OCI-LY3 (cell line): ENCODE measurements around the gene CCDC14.

Experiments used
- H2AFZ ChIP-seq: fragments of 200-600, 300-600 bp; shearing (Covaris generic); 2 replicates; pipeline ENCODE4 v1.6.0; 2014; ENCODE audit warnings: antibody characterized with exemption, low read depth, low read length
- H3K27ac ChIP-seq: fragments of 200-600, 300-600 bp; sonication (generic); 2 replicates; pipeline ENCODE4 v1.5.1; 2014; ENCODE audit warnings: mild to moderate bottlenecking, low read length, moderate library complexity, mixed read lengths
- H3K27me3 ChIP-seq: fragments of 200-600, 300-600 bp; sonication (generic); 2 replicates; pipeline ENCODE4 v1.6.1; 2014; ENCODE audit warnings: low read depth, low read length, mixed read lengths
- H3K36me3 ChIP-seq: fragments of 200-600, 300-600 bp; sonication (generic); replicated peaks from 2 replicates; pipeline ENCODE3; 2014; ENCODE audit warnings: low read depth, low read length, mixed read lengths
- H3K4me1 ChIP-seq: fragments of 300-600, 200-600 bp; sonication (generic); 2 replicates; pipeline ENCODE4 v1.6.1; 2014; ENCODE audit warnings: low read length, mixed read lengths
- H3K4me2 ChIP-seq: fragments of 200-600, 300-600 bp; sonication (generic); 2 replicates; pipeline ENCODE4 v1.6.1; 2014; ENCODE audit warnings: low read length, mixed read lengths
- H3K4me3 ChIP-seq: fragments of 300-600, 200-600 bp; sonication (generic); 2 replicates; pipeline ENCODE4 v1.5.1; 2014; ENCODE audit warnings: antibody characterized with exemption, mild to moderate bottlenecking, low read length, moderate library complexity
- H3K79me2 ChIP-seq: fragments of 300-600, 200-600 bp; shearing (Covaris generic); 2 replicates; pipeline ENCODE4 v1.6.1; 2014; ENCODE audit warnings: mild to moderate bottlenecking, low read length, mixed read lengths
- H3K9ac ChIP-seq: fragments of 300-600, 200-600 bp; shearing (Covaris generic); 2 replicates; pipeline ENCODE4 v1.6.0; 2014; ENCODE audit warnings: mild to moderate bottlenecking, low read length, moderate library complexity
- H3K9me3 ChIP-seq: fragments of 200-600, 300-600 bp; shearing (Covaris generic); 2 replicates; pipeline ENCODE4 v1.6.1; 2014; ENCODE audit warnings: low read length, mixed read lengths; ENCODE audit not compliant: insufficient read depth
- H4K20me1 ChIP-seq: fragments of 200-600, 300-600 bp; sonication (generic); 2 replicates; pipeline ENCODE4 v1.6.1; 2016; ENCODE audit warnings: low read length, mixed read lengths; ENCODE audit not compliant: insufficient read depth
- EZH2phosphoT487 ChIP-seq: fragments of 200-600 bp; shearing (Covaris generic); IDR thresholded peaks from 2 replicates; pipeline ENCODE4 v1.6.1; 2018; ENCODE audit warnings: antibody characterized with exemption, mixed run types, low read depth
- TF ChIP-seq, protein P1 (sequence below): fragments of 200-600, 300-600 bp; sonication (generic); IDR thresholded peaks from 2 replicates; pipeline ENCODE4 v1.5.1; 2014; ENCODE audit warnings: antibody characterized with exemption, low read length, low read depth

CCDC14 gene

DNA sequence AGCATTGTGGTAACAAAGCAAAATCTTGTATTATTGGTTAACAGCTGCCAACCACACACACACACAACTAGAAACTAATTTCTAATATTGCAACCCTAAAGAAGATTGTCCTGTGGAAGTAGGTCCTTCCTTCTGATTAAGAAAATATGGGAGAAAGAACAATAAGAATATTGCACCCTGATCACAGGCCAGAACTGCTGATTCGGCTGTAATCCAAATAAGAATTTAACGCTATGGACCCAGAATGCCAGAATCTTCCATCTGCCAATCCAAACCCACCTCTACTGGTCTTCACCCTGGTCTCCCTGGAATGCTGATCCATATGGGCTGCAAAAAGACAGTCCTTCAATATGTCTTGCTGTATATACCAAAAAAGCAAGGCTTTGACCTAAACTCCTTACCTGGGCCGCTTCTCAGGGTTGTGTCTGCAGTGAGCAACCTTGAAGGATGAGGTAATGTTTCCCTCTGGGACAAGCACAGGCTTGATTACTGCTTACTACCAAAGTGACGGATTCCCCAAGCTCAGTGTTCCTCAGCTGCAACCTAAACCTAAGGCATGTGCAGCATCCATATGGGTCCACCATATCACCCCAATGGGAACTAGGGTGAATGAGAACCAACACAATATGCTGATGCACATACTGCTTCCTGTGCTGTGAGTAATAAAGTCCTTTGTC lies 8.0 kb downstream of the CCDC14 start:
- H3K4me3 ChIP-seq, result no peak overlapping the region
- no peaks in the 10 kb centered on the region for H4K20me1 ChIP-seq

DNA sequence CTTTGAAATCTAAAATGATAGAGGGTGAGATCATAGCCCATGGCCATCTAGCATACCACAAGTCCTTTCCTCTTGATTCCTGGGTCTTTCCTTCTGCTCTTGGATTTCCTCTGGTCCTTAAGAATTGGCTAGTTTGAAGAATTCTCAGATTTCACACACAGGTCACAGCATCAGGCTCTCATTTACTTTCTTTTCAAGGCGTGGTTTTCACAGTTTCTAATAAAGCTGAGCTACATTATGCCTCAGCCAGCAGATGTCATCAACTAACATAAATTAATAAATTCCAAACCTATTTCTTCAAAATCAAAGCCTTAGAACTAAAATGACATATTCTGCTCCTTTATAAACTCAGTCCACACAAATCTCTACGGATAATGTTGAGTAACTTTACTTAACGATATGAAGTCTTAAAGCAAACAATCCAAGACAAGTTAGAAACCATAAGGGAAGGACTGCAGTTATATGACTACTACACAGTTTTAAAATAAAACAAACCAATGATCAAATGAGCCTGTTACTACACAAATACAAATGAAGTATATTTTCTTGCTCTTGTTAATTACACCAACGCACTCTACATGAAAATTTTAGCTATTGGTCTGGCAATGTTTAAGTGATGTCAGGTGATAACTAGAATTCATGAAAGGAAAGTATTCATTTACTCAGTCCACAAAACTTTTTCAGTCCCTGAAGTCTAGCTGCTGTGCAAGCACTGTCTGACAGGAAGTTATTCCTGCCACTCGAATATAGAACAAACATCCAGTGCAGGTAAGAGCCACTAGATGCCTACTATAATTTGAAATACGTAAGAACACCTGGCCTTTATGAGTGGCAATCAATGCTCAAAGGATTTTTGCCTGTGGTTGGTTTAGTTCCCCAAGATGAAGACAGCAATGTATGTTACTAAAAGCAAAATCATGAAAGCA lies 9.2 kb downstream of the CCDC14 start:
- Histone ChIP-seq H3K4me3 (no peak overlapping the region), H3K27ac (no peak overlapping the region), H3K4me1 (no peaks in the 10 kb centered on the region), H3K27me3 (no peaks in the 10 kb centered on the region), H3K36me3 (peaks cover 43% of the 10 kb centered on the region), H2AFZ (no peak overlapping the region), H4K20me1 (no peaks in the 10 kb centered on the region), H3K9me3 (no peaks in the 10 kb centered on the region), H3K9ac (no peak overlapping the region), H3K79me2 (no peaks in the 10 kb centered on the region), H3K4me2 (no peak overlapping the region)
- TF ChIP-seq, protein P1, sequence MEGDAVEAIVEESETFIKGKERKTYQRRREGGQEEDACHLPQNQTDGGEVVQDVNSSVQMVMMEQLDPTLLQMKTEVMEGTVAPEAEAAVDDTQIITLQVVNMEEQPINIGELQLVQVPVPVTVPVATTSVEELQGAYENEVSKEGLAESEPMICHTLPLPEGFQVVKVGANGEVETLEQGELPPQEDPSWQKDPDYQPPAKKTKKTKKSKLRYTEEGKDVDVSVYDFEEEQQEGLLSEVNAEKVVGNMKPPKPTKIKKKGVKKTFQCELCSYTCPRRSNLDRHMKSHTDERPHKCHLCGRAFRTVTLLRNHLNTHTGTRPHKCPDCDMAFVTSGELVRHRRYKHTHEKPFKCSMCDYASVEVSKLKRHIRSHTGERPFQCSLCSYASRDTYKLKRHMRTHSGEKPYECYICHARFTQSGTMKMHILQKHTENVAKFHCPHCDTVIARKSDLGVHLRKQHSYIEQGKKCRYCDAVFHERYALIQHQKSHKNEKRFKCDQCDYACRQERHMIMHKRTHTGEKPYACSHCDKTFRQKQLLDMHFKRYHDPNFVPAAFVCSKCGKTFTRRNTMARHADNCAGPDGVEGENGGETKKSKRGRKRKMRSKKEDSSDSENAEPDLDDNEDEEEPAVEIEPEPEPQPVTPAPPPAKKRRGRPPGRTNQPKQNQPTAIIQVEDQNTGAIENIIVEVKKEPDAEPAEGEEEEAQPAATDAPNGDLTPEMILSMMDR, result no peak

More for the DNA sequence above, 8.0 kb downstream of the CCDC14 start:
- no peak overlapping the region for H3K4me2 ChIP-seq
- H2AFZ ChIP-seq, result no peak overlapping the region
- no peak overlapping the region for H3K9ac ChIP-seq
- H3K27ac ChIP-seq, result no peak overlapping the region
- no peaks in the 10 kb centered on the region for H3K9me3 ChIP-seq
- no peaks in the 10 kb centered on the region for H3K4me1 ChIP-seq
- H3K36me3 ChIP-seq, result peaks cover 40% of the 10 kb centered on the region
- TF ChIP-seq EZH2phosphoT487, result no peak
- TF ChIP-seq, protein P1, result no peak
- no peaks in the 10 kb centered on the region for H3K79me2 ChIP-seq
- no peaks in the 10 kb centered on the region for H3K27me3 ChIP-seq

DNA sequence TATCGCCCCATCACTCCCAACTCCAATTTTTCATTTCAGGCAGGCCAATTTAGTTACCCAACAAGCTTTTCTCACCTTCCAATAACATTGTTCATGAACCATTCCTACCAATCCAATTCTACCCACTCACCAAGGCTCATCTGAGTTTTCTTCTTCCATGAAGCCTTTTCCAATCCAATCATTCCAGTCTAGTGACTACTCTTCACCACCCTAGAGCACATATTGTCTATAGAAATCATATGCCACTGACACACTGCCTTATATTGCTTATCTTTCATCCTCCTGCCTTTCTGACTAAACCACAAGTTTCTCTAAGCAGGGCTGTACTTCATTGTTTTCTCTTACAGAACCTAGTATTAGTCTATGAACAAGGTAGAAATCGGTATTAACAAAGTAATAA lies 11.4 kb downstream of the CCDC14 start:
- H3K4me1 ChIP-seq, result no peaks in the 10 kb centered on the region
- no peaks in the 10 kb centered on the region for H3K27me3 ChIP-seq
- H3K27ac ChIP-seq, result no peak overlapping the region
- TF ChIP-seq, protein P1, result no peak
- no peak for TF ChIP-seq EZH2phosphoT487
- no peak overlapping the region for H3K4me2 ChIP-seq
- no peak overlapping the region for H2AFZ ChIP-seq
- H3K9ac ChIP-seq, result no peak overlapping the region
- H3K36me3 ChIP-seq, result peaks cover 37% of the 10 kb centered on the region
- H3K79me2 ChIP-seq, result no peaks in the 10 kb centered on the region
- no peak overlapping the region for H3K4me3 ChIP-seq
- H4K20me1 ChIP-seq, result no peaks in the 10 kb centered on the region
- H3K9me3 ChIP-seq, result no peaks in the 10 kb centered on the region

DNA sequence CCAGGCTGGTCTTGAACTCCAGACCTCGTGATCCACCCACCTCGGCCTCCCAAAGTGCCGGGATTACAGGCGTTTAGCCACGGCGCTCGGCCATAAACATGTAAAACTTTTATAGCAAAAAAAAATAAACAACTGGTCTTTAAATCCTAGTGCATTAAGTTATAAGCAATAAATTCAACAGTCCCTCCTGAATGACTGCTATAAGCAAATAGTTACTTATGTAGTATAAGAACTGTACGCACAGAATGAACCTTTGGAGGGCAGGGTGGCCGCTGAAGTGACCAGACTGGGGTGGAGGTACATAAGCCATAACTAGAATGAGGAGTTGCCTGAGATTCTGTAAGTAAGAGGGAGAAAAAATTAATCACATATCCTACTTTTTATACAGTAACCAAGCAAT lies 12.6 kb downstream of the CCDC14 start:
- Histone ChIP-seq H3K9me3 (no peaks in the 10 kb centered on the region), H3K27ac (no peak overlapping the region), H3K4me2 (no peak overlapping the region), H3K79me2 (no peaks in the 10 kb centered on the region), H3K36me3 (peaks cover 42% of the 10 kb centered on the region), H3K9ac (no peak overlapping the region), H3K27me3 (no peaks in the 10 kb centered on the region), H3K4me1 (no peaks in the 10 kb centered on the region), H2AFZ (no peak overlapping the region), H4K20me1 (no peaks in the 10 kb centered on the region), H3K4me3 (no peak overlapping the region)
- no peak for TF ChIP-seq EZH2phosphoT487
- TF ChIP-seq, protein P1, result no peak
